ENCODE results near the gene HOXB7. TPM values are rescaled to one million over a fixed set of nuclear protein-coding genes. Genes with fewer than 3 reads are reported as not detected.

The HOXB7 gene
- total RNA-seq, 1 donor = 0.10 TPM

- H3K9me3 ChIP-seq (ENCODE audit: low read depth, low read length) = no peaks in the 10 kb centered on the region
- H3K27me3 ChIP-seq (ENCODE audit: insufficient read depth, low read length) = peaks cover 66% of the 10 kb centered on the region
- no peak overlapping the region for H3K4me3 ChIP-seq (ENCODE audit: low read length)
Observed at GRCh38 chr17:48567646-48568354, 43.0 kb downstream of the HOXB7 start.

GRCh38 chr17:48567209-48567608 lies 43.6 kb downstream of the HOXB7 start:
- H3K27me3 ChIP-seq (ENCODE audit: insufficient read depth, low read length) = peaks cover 64% of the 10 kb centered on the region
- H3K9me3 ChIP-seq (ENCODE audit: low read depth, low read length) = no peaks in the 10 kb centered on the region
- no peaks in the 10 kb centered on the region for H3K4me1 ChIP-seq (ENCODE audit: insufficient read depth, low read length)
- no peak overlapping the region for H3K4me3 ChIP-seq (ENCODE audit: low read length)

More at GRCh38 chr17:48567646-48568354, 43.0 kb downstream of the HOXB7 start:
- no peaks in the 10 kb centered on the region for H3K4me1 ChIP-seq (ENCODE audit: insufficient read depth, low read length)

GRCh38 chr17:48566717-48567116 lies 44.1 kb downstream of the HOXB7 start:
- no peaks in the 10 kb centered on the region for H3K4me1 ChIP-seq (ENCODE audit: insufficient read depth, low read length)
- no peak overlapping the region for H3K4me3 ChIP-seq (ENCODE audit: low read length)
- peaks cover 63% of the 10 kb centered on the region for H3K27me3 ChIP-seq (ENCODE audit: insufficient read depth, low read length)
- H3K9me3 ChIP-seq (ENCODE audit: low read depth, low read length) = no peaks in the 10 kb centered on the region

- Histone ChIP-seq H3K4me1 (ENCODE audit: insufficient read depth, low read length) (no peaks in the 10 kb centered on the region), H3K4me3 (ENCODE audit: low read length) (no peak overlapping the region), H3K27me3 (ENCODE audit: insufficient read depth, low read length) (peaks cover 61% of the 10 kb centered on the region), H3K9me3 (ENCODE audit: low read depth, low read length) (no peaks in the 10 kb centered on the region)
Observed at GRCh38 chr17:48565925-48566710, 44.7 kb downstream of the HOXB7 start.

- Histone ChIP-seq H3K4me3 (ENCODE audit: low read length) (no peak overlapping the region), H3K27me3 (ENCODE audit: insufficient read depth, low read length) (peaks cover 51% of the 10 kb centered on the region), H3K4me1 (ENCODE audit: insufficient read depth, low read length) (no peaks in the 10 kb centered on the region), H3K9me3 (ENCODE audit: low read depth, low read length) (no peaks in the 10 kb centered on the region)
Observed at GRCh38 chr17:48565022-48565554, 45.7 kb downstream of the HOXB7 start.

GRCh38 chr17:48564188-48565021 lies 46.4 kb downstream of the HOXB7 start:
- peaks cover 44% of the 10 kb centered on the region for H3K27me3 ChIP-seq (ENCODE audit: insufficient read depth, low read length)
- H3K9me3 ChIP-seq (ENCODE audit: low read depth, low read length) = no peaks in the 10 kb centered on the region
- no peaks in the 10 kb centered on the region for H3K4me1 ChIP-seq (ENCODE audit: insufficient read depth, low read length)
- H3K4me3 ChIP-seq (ENCODE audit: low read length) = no peak overlapping the region

DNA sequence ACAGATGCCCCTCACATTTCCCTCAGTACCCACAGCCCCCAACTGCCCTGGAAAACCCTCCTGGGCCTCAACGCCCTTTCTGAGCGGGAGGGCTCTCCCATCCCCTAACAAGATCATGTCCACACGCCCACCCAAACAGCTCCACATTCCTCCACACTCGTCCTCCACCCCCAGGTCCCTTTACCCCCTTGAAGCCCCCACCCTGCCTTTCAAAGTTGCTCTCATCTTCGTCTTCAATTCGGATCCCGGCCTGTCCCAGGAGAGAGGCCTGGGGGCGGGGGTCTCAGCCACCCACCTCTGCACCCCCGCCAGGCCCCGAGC lies 47.0 kb downstream of the HOXB7 start:
- Histone ChIP-seq H3K4me3 (ENCODE audit: low read length) (no peak overlapping the region), H3K9me3 (ENCODE audit: low read depth, low read length) (no peaks in the 10 kb centered on the region), H3K4me1 (ENCODE audit: insufficient read depth, low read length) (no peaks in the 10 kb centered on the region), H3K27me3 (ENCODE audit: insufficient read depth, low read length) (peaks cover 39% of the 10 kb centered on the region)

DNA sequence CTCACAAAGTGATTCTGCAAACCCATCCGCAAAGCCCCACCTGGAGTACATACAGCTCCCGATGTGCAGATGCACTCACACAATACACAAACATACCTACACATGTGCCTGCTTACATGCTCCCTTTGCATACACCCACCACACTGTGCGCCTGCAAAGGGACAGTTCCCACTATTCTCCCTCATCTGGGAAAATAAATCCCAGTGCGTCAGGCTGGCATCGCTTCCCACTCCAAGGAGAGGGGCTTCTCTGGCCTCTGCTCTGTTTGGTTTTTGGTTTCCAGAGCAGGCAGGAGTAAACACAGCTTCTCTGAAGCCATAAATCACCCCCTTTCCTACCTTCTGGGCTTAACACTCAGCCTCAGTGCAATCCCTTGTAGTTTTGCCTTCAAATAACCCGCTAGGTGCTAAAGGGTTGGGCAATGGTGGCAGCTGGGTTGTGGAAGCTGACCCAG lies 47.4 kb downstream of the HOXB7 start:
- Histone ChIP-seq H3K4me3 (ENCODE audit: low read length) (no peak overlapping the region), H3K27me3 (ENCODE audit: insufficient read depth, low read length) (peaks cover 35% of the 10 kb centered on the region), H3K4me1 (ENCODE audit: insufficient read depth, low read length) (no peaks in the 10 kb centered on the region), H3K9me3 (ENCODE audit: low read depth, low read length) (no peaks in the 10 kb centered on the region)

GRCh38 chr17:48562934-48563333 lies 47.9 kb downstream of the HOXB7 start:
- Histone ChIP-seq H3K4me3 (ENCODE audit: low read length) (no peak overlapping the region), H3K9me3 (ENCODE audit: low read depth, low read length) (no peaks in the 10 kb centered on the region), H3K4me1 (ENCODE audit: insufficient read depth, low read length) (no peaks in the 10 kb centered on the region), H3K27me3 (ENCODE audit: insufficient read depth, low read length) (peaks cover 30% of the 10 kb centered on the region)

DNA sequence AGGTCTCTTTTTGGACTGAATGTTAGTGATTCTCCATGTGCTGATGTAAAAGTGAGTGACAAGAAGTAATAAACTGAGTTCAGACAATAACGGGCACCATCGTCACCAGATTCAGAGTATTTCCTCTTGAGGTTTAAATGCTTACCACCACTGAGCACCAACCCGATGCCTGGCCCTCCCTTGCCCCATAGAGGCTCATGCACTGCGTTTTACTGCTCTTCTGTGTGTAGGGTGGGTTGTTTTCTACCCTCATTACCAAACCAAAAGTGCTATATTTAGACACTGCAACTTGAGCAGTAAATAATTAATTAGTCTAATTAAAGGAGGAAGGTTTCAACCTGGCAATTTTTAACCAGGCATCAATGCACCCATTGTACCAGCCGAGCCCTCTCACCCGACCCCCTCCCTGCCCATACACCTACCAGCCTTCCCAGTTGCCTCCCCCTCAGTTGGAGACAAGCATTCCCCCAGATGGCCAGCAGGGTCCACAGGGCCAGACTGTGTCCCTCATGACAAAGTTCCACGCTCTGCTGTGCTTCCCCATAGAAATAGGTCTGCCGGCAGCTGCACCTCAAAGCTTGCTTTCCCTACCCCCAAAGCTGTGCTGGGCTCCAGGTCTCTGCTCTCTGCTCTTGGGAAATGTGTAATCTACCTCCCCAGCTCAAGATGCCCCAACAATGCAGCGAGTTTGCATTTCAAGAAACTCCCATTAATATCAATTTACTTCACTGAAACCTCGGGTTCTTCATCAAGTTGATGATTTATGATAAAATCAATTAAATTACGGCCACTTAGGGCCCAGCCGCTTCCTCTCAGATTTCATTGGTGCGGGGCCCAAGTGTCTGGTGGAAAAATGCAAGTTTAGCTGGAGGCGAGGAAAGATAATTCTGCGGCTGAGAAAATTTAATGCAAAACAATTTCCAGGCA lies 48.7 kb downstream of the HOXB7 start:
- Histone ChIP-seq H3K4me3 (ENCODE audit: low read length) (no peak overlapping the region), H3K4me1 (ENCODE audit: insufficient read depth, low read length) (no peaks in the 10 kb centered on the region), H3K9me3 (ENCODE audit: low read depth, low read length) (no peaks in the 10 kb centered on the region), H3K27me3 (ENCODE audit: insufficient read depth, low read length) (peaks cover 26% of the 10 kb centered on the region)

DNA sequence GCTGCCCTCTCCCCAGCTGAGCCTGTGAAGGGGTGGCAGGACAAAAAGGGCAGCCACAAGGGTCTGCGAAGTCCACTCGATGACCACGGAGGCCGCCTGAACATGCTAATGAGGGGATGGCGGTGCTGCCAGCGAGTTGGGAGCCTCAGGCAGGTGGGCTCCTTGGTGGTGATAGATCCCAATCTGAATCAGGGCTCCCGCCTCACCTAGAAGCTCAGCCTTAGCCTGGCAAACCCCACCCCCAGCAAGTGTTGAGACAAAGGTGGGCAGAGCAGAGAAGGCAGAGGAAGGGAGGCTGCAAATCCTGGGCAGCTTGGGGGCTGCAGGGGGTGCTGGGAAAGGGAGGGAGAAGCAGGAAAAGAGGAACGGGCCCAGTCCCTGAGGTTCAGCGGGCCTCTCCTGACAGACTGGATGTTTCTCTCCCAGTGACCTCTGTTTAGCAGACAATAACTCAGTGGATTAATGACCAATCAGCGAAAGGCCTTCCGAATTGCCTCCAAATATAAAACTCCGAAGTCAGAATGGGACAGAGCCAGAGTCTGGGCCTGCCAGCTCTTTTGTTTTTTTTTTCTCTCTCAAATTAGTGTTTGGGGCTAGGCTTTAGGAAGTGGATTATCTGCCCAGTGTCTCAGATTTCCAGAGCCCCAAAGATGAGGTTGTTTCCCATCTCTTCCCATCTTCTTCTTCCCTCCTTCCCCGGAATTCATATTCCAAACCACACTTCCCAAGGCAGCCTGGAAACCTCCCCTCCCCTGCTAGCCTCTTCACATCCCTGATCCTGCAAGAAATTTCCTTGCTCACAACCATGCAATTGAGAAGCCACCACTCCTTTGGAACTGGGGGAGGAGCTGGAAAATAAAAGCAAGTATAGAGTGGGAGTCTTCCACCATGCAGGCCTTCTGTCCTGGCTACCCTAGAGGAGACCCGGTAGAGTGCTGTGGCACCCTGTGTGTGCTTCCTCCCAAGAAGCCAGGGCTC lies 50.7 kb downstream of the HOXB7 start:
- no peaks in the 10 kb centered on the region for H3K4me1 ChIP-seq (ENCODE audit: insufficient read depth, low read length)
- no peaks in the 10 kb centered on the region for H3K9me3 ChIP-seq (ENCODE audit: low read depth, low read length)
- peaks cover 28% of the 10 kb centered on the region for H3K27me3 ChIP-seq (ENCODE audit: insufficient read depth, low read length)
- H3K4me3 ChIP-seq (ENCODE audit: low read length) = no peak overlapping the region

- H3K4me3 ChIP-seq (ENCODE audit: low read length) = no peak overlapping the region
- H3K9me3 ChIP-seq (ENCODE audit: low read depth, low read length) = no peaks in the 10 kb centered on the region
- H3K27me3 ChIP-seq (ENCODE audit: insufficient read depth, low read length) = peaks cover 28% of the 10 kb centered on the region
- no peaks in the 10 kb centered on the region for H3K4me1 ChIP-seq (ENCODE audit: insufficient read depth, low read length)
Observed at GRCh38 chr17:48559122-48559839, 51.5 kb downstream of the HOXB7 start.

- H3K27me3 ChIP-seq (ENCODE audit: insufficient read depth, low read length) = peaks cover 28% of the 10 kb centered on the region
Observed at GRCh38 chr17:48558831-48559121, 52.0 kb downstream of the HOXB7 start.

More at GRCh38 chr17:48558831-48559121, 52.0 kb downstream of the HOXB7 start:
- Histone ChIP-seq H3K4me1 (ENCODE audit: insufficient read depth, low read length) (no peaks in the 10 kb centered on the region), H3K4me3 (ENCODE audit: low read length) (no peak overlapping the region), H3K9me3 (ENCODE audit: low read depth, low read length) (no peaks in the 10 kb centered on the region)

Data from mononuclear cell (primary cell).